Activated CD4-positive, alpha-beta T cell treated with anti-CD3 and anti-CD28 coated beads, Interleukin-2, amount 50 U/mL, for 48 hours (primary cell): Measurements from ENCODE around the gene TULP3.
"Not testable (repeated sequence)": the region's sequence is repeated elsewhere in the genome, so short reads cannot be mapped to it uniquely, and the experiment has no call there.

Experiments
- DNase-seq, 2 experiments: peaks; one replicate each; pipeline ENCODE4 v3.0.0-alpha.2; 2020

TULP3 gene, protein sequence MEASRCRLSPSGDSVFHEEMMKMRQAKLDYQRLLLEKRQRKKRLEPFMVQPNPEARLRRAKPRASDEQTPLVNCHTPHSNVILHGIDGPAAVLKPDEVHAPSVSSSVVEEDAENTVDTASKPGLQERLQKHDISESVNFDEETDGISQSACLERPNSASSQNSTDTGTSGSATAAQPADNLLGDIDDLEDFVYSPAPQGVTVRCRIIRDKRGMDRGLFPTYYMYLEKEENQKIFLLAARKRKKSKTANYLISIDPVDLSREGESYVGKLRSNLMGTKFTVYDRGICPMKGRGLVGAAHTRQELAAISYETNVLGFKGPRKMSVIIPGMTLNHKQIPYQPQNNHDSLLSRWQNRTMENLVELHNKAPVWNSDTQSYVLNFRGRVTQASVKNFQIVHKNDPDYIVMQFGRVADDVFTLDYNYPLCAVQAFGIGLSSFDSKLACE

DNA sequence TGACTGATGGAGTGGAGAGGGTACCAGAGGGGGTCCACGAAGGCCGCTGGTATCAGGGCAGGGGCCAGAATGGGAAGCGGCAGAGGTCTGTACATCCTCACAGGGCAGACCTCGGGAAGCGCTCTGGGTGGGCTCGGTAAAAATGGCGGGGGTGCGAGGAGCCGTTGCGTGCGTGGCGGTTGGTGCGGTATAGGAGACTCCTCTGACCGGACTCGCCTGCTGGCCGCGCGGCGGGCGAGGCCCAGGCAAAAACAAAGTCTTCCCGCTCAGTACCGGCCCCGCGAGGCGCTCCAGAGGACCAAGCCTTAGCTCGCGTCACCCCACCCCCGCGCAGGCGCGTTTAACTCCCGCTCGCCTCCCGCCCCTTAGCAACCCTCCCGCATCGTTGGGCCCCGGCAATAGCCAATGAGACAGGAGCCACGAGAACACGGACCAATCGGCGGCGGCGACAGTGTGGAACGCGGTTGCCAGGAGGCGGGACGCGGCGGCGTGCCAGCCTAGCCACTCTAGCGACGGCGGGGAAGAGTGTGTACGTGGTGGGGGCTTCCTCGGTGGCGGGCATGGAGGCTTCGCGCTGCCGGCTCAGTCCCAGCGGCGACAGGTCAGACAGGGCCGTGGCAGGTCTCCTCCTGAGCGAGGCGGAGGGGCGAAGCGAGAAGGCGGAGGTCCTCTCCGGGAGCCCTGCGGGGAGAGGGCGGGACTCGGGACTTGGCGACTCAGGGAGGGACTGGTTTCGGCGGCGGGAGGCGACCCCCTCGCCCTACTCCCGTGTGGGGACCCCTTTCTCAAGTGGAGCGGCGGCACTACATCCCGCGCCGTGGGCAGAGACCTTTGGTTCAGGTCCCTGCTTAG is at the start of gene TULP3:
TSS of gene TULP3 (plus strand) at position 504 of the 852 bp plus-strand sequence. CDS start at position 561, 57 bp downstream.
- peak; percentile 97 to 98 for DNase-seq

DNA sequence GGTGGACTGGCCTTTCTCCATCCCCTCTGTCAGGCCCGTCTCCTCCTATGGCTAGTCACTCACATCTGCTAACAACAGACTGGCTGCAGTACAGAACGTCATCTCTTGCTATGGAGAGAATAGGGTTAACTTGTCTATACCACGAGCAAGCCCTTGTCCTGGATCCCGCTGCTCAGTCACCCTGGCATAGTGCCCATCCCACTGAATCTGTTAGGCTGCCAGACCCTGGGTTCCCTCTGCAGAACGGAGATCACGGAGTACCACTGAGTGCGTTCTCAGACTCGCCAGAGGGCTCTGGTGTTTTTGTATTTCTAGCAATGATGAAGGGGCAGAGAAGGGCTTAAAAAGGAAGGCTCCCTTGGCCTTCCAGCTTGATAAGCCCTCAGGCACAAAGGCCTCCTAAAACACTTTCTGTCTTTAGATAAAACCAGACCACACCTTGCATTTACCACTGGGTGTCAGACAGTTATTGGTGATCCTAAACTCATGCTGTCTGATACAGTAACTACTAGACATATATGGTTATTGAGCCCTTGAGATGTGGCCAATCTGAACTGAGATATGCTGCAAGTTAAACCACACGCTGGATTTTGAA is 49.5 kb upstream of the TULP3 start:
- DNase-seq, result no peak

DNA sequence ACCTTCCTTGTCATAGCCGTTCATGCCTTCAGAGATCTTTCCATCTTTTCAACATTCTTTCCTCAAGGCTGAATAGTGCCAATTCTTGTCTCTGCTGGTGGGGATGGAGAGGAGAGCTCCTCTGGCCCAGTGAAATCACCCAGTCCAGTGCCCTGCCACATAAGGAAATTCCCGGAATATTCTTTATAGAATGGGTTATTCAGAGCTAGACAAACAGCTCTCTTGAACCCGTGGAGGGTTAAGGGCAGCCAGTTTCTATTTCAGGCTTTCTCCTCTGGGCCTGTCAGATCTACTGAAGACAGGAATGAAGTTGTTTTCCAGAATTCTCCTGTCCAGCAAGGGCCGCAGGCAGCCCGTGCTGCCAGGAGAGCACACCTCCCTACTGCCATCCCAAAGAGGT is 47.7 kb upstream of the TULP3 start:
- DNase-seq, result no peak

DNA sequence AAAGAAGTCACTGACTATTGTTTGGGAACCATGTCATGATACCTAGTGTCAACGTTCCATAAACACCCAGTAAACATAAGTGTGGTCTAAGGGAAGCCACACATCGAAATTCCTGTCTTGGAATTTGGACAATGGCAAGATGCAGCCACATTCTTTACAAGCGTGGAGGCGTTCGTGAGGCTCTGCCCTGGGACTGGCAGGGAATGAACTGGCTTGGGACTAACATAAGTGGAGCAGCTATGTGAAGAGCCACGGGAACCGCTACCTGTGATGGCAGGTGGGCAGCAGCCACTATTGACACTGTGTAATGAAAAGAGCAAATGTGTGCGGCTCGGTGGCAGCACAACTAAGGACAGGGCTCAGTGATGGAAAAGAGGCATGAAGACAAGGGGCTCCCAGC is 45.9 kb upstream of the TULP3 start:
- no peak for DNase-seq

DNA sequence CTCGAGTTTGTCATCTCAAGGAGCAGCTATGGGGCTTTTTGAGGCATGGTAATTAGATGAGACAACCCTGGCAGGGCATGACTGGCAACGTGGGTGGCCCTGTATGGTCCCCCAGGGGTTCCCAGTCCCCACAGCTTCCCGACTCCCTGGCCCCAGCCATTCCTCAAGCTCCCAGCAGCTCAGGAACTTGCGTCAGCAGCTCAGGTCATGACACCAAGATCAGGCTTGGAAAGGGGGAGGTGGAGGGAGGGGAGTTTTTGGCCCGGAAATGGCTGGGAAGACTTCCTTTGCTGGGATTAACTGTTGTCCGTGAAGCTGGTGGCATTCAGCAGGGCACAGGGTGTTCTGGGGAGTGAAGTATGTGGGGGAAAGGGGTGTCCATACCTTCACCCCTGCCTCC is 45.4 kb upstream of the TULP3 start:
- DNase-seq, result no peak

DNA sequence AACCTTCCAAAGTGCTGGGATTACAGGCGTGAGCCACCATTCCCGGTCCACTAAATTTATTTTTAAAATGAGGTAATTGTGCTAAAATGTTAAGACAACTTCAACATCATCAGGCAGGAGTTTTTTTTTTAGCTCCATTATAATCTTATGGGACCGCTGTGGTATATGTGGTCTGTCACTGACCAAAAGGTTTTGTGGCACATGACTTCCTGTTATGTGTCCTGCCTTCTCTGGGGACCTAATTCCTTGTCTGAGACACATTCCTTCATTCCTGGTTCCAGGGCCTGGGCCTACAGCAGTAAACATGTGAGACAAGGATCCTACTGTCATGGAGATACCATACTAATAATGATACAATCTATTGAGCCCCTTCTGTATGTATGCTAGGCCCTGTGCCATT is 38.8 kb upstream of the TULP3 start:
- DNase-seq, result no peak

DNA sequence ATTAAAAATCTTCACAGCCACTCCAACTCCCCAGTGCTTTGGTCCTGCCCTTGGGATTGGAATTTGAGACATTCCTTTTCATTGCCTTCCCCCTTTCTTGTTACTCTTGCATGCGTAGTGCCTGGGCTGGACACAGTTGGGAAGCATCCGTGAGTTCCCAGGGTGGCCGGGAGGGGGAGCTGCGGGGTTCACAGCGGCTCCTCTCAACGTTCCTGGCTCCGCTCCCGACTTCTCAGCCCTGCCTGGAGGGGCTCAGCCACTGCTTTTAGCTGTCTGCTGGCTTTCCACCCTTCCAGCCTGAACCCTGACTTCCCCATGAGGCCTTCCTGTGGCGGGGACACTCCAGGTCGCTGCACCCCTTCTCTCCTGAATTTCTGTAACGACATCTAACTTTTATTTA is 37.1 kb upstream of the TULP3 start:
- DNase-seq, result peak; percentile 68 to 75

DNA sequence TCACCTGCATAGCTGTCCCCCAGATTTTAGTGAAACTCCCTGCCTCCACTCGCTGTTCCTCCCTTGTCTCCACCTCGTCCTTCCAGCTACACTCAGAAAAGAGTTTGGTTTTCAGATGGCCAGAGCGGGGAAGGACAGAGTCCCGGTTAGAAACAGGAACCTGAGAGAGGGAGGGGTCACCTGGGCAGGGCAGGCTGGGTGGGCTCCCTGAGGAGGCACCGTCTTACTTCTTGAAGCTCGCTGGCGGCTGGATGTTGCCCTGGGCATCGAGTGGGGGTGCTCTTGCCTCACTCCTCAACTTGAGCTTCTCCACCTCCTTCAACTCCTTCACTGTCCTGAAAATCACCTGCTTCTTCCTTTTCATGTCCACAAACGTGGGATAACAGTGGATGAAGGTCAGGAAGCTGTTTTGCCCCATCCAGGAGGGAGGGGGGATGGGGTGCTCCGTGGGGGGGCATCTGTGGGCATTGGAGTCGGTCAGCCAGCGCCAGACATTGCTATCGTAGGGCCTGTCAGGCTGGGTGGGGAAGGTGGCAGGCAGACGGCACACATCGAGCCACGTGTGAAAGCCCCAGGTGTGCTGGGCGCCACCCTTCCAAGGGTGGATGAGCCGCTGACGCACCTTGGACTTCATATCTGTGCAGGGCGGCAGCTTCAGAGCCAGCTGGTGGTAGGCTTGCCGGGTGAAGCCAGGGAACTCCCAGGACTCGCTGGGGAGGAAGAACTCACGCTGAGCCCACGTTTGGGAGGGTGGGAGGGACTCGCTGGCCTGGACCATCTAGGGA is 35.8 kb upstream of the TULP3 start:
- no peak for DNase-seq

DNA sequence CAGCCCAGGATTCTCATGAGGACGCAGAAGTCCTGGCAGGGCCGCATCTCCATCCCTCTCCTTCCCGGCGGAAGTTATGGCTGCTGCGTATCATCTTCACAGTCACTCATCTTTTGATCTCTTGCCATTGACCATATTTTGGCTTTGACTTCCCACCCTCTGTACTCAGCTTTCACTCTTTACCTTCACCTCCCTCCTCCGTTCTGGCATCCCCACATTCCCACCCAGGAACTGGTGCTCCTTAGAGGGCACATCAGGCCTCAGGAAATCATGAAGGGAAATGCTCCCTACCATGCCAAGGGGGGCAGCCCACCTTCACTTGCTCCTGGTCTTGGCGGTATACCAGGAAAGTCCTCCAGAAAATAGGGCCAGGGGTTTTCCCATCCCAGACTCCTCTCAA is 35.1 kb upstream of the TULP3 start:
- no peak for DNase-seq

DNA sequence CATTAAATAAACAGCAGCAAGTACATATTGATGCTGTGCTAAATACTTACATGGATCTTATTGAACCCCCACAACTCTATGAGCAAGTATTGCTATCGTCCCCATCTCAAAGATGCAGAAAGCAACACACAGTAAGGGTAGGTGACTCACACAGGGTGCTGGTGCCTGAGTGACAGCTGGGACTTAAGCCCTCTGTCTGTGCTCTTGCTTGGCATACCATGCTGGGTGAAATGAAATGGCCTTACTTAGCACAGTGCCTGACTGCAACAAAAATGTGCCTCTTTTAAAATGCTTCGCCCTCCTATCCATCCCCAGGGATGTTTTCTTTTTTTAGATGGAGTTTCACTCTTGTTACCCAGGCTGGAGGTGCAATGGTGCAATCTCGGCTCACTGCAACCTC is 34.6 kb upstream of the TULP3 start:
- no peak for DNase-seq

DNA sequence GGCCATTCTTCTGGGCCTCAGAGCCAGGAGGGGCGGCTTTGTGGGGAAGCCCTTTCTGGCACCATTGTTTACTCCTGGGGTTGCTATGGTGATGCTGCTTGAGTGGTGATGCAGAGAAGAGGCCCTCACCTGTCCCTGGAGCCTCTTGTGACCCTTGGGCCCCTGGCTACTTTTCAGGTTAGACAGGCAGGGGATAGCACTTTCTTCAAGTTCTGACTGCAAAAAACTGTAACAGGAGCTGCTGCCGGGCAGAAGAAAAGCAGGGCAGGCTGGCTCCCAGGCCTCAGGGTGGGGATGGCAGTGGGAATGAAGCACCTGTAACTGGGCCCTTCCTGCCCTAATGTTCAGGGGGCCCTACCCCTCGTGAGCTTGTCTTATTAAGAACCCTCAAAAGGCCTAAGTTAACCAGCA is 33.7 kb upstream of the TULP3 start, which contains the start of gene TEX52:
TSS of gene TEX52 (minus strand) at position 19 of the 411 bp plus-strand sequence. CDS start at position 6, 13 bp downstream.
- no peak for DNase-seq

DNA sequence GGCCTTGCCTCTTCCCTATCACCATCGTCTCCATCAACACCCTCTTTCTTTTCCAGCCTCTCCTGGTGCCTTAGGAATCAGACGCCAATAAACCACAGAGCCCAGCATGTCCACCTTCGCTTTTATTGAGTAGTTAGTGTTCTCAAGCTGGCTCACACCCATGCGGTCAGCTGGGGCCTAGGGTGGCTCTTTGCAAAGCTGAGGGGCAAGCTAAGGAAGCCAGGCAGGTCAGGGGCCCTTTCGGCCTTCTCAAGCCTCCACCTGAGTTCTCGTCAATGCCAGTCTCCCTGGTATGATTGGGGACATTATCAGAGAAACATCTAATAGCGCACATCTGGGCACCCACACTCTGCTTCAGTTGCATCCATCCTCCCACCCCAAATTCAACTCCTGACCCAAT is 33.1 kb upstream of the TULP3 start:
- DNase-seq, result no peak

DNA sequence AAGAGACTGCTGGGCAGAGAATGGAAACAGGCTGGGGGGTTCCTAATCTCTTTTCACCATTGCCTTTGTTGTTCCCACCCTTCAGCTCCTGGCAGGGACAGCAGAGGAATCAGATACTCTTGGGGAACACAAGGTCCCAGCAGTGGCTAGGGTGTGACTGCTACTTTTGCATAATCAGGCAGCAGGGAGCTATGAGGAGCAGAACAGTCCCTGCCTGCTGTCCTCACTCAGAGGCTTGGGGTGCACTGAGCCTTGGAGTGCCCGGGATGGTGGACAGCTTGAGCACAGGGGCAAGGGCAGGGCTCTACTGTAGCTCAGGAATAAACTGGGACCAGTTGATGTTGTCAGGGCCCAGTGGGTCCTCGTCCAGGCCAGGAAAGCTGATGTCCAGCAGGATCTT is 32.4 kb upstream of the TULP3 start:
- no peak for DNase-seq

DNA sequence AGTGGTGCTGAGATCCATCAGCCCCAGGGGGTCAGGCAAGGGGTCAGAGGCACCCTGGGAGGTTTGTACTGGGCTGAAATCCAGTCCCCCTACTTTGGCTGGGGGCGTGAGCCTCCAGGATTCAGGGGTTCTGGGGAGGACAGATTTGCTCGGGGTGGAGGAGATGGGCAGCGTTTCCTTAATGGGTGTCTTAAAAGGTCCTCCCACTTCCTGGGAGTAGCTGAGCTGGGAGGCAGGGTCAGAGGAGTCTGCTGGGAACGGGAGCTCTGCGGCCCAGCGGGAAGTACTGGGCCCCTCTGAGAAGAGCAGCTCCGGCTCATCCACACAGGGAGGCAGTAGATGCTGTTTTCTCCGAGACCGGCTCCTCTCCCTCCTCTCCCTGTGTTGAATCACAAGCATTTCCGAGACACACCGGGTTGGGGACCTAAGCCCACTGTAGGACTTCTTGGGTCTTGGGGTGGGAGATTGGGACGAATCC is 31.7 kb upstream of the TULP3 start:
- DNase-seq, result no peak

DNA sequence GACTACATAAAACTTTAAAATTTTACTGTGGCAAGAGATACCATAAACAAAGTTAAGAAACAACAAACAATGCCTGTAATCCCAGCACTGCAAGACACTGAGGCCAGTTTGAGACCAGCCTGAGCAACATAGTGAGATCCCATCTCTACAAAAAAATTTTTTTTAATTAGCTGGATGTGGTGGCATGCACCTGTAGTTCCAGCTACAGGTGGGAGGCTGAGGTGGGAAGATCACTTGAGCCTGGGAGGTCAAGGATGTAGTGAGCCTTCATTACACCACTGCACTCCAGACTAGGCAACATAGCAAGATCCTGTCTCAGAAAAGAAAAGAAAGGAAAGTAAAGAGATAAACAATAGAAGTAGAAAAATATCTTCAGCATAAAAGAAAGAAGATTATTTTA is 30.5 kb upstream of the TULP3 start:
- no peak for DNase-seq

DNA sequence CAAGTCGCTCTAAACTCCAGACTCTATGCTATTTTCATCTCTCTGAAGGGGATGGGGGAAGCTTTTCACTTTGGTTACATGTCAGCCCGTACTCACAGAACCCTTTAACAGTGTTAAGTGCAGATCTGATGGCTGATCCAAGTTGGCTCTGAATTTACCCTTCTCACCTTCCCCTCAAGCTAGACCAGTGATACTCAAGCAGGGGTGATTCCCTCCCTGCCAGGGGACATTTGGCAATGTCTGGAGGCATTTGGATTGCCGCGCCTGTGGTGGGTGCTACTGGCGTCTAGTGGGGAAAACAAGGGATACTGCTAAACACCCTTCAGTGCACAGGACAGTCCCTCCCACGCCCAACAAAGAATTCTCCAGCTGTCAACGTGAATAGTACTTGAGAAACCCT is 27.8 kb upstream of the TULP3 start:
- no peak for DNase-seq

DNA sequence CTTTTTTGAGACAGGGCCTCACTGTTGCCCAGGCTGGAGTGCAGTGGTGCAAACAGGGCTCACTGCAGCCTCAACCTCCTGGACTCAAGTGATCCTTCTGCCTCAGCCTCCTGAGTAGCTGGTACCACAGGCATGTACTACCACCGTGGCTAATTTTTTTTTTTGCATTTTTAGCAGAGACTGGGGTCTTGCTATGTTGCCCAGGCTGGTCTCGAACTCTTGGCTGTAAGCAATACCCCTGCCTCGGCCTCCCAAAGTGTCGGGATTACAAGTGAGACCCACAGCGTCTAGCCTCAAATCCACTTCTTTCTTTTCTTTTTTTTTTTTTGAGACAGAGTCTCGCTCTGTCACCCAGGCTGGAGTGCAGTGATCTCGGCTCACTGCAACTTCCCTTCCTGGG is 27.3 kb upstream of the TULP3 start:
- not testable (repeated sequence) for DNase-seq

DNA sequence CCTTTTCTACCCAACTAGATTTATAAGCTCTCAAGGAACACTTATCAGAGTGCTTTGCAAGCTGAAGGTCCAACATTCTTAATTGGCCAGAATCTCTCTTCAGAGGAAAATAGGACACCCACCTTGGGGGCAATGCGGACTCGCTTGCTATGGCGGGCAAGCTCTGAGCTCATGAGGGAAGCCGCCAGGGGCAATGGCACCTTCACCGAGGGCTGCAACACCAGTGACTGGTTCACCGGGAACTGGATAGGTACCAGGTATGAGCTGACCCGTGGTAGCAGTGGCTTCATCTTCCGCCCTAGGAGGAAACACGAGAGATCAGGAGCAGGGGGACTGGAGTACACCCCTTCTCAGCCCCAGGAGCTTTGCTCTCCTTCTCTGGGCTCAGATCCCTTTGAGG is 26.5 kb upstream of the TULP3 start:
- no peak for DNase-seq

DNA sequence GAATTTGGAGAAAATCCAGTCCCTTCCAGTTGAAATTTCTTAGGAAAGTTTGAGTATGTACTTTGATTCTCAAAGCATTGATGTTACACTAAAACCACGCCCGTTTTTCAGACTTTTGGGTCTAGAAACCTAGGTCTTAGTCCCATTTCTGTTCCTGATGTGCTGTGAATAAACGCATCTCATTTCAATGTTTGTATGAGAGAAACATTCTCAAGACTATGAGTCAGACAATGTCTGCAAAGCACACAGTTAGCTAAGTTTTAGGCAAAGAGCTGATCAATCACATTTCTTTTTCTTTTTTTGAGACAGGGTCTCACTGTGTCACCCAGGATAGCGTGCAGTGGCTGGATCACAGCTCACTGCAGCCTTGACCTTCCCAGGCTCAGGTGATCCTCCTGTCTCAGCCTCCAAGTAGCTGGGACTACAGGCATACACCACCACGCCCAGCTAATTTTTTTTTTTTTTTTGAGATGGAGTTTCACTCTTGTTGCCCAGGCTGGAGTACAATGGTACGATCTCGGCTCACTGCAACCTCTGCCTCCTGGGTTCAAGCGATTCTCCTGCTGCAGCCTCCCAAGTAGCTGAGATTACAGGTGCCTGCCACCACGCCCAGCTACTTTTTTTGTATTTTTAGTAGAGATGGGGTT is 21.6 kb upstream of the TULP3 start:
- not testable (repeated sequence) for DNase-seq

DNA sequence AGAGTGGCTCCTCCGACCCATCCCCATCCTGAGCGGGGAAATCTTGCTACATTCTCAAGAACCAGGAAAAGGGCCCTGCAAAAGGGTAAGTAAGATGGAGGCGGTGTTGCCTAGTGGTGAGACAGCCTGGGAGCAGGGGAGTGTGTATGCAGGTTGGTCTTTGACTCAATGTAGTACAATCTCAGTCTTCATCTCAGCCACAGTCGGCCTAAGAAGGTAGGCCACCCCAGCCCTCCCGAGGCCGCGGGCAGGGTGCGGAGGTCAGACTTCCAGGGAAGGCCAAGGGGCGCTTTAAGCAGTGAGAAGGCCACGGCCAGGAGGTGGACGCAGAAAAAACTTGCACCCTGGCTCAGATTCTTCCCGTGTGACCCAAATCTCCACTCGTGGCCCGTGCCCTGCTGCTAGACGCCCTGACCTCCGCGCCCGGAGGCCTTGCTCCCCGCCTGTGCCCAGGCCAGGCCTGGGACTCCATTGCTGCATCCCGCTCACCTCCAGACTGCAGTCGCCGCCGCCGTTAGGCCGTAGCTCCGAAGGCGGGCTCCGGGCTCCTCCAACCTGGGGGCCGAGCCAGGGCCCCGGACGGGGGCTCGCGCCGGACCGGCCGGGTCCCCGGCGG is 14.2 kb upstream of the TULP3 start:
- peak; percentile 37 to 54 for DNase-seq
